IMR-90 (cell line): ENCODE measurements around the gene DUSP22. TPM values are rescaled to one million over a fixed set of nuclear protein-coding genes. Genes with fewer than 3 reads are reported as not detected.

Experiments used
- ATAC-seq: fragments of 200-7000 bp; cut with Tn5 transposase; 2 replicates; pipeline ENCODE4 v1.9.1; 2020; ENCODE audit warnings: low read depth, mild to moderate bottlenecking, moderate library complexity
- BruUV-seq: library from RNA; stranded (reverse); fragments of 400-500 nt; replicated peaks from 2 replicates; lab custom pipeline; 2021; lab: Mats Ljungman, UMichigan
- CTCF ChIA-PET: fragments of 300-600 bp; formaldehyde crosslinking; extraction: SDS; loops from one replicate; lab custom pipeline; 2021; ENCODE audit warnings: antibody characterized with exemption; lab: Yijun Ruan, JAX
- POLR2A ChIA-PET: fragments of 300-600 bp; sonication (Branson Sonifier 250); formaldehyde crosslinking; loops from one replicate; lab custom pipeline; 2022; ENCODE audit warnings: antibody characterized with exemption; ENCODE audit not compliant: unreplicated experiment; lab: Charles Lee
- DNase-seq: peaks from one replicate; pipeline ENCODE4 v3.0.0; 2013
- H2AFZ ChIP-seq: replicated peaks from 2 replicates; pipeline ENCODE3; 2013; ENCODE audit warnings: low read length, mild to moderate bottlenecking; ENCODE audit not compliant: poor library complexity
- H2AK5ac ChIP-seq: 2 replicates; pipeline ENCODE4 v1.6.1; 2013; ENCODE audit warnings: low read depth, low read length, inconsistent platforms
- H2AK9ac ChIP-seq: replicated peaks from 2 replicates; pipeline ENCODE3; 2013; ENCODE audit warnings: mild to moderate bottlenecking, low read depth, low read length, moderate library complexity; ENCODE audit not compliant: poor library complexity
- H2BK120ac ChIP-seq: 2 replicates; pipeline ENCODE4 v1.6.1; 2013; ENCODE audit warnings: low read depth, low read length, inconsistent platforms
- H2BK15ac ChIP-seq: 3 replicates; pipeline ENCODE4 v1.6.1; 2013; ENCODE audit warnings: low read depth, low read length, inconsistent platforms
- H2BK20ac ChIP-seq: 2 replicates; pipeline ENCODE4 v1.6.1; 2013; ENCODE audit warnings: low read depth, mild to moderate bottlenecking, inconsistent platforms, low read length, moderate library complexity
- H2BK5ac ChIP-seq: 2 replicates; pipeline ENCODE4 v1.6.1; 2013; ENCODE audit warnings: mild to moderate bottlenecking, low read depth, low read length, inconsistent platforms; ENCODE audit not compliant: poor library complexity, severe bottlenecking
- H3K14ac ChIP-seq: replicated peaks from 2 replicates; pipeline ENCODE4 v1.6.1; 2013; ENCODE audit warnings: low read depth, low read length, inconsistent platforms
- H3K18ac ChIP-seq: 2 replicates; pipeline ENCODE4 v1.6.1; 2013; ENCODE audit warnings: low read depth, low read length, control low read depth
- H3K23ac ChIP-seq: 2 replicates; pipeline ENCODE4 v1.6.1; 2013; ENCODE audit warnings: low read depth, low read length, inconsistent platforms
- H3K27ac ChIP-seq: 2 replicates; pipeline ENCODE4 v1.5.1; 2013; ENCODE audit warnings: mild to moderate bottlenecking, control low read depth, low read length; ENCODE audit not compliant: insufficient read depth
- H3K27me3 ChIP-seq: 2 replicates; pipeline ENCODE4 v1.6.1; 2013; ENCODE audit warnings: low read length; ENCODE audit not compliant: control insufficient read depth, insufficient read depth
- H3K36me3 ChIP-seq: 2 replicates; pipeline ENCODE4 v1.6.1; 2013; ENCODE audit warnings: low read length, mixed read lengths; ENCODE audit not compliant: control insufficient read depth, insufficient read depth
- H3K4ac ChIP-seq: 2 replicates; pipeline ENCODE4 v1.6.1; 2013; ENCODE audit warnings: low read depth, low read length, inconsistent platforms
- H3K4me1 ChIP-seq: 2 replicates; pipeline ENCODE4 v1.6.1; 2013; ENCODE audit warnings: low read length, mixed read lengths; ENCODE audit not compliant: control insufficient read depth, insufficient read depth
- H3K4me2 ChIP-seq: 2 replicates; pipeline ENCODE4 v1.6.1; 2013; ENCODE audit warnings: low read depth, mild to moderate bottlenecking, control low read depth, low read length, moderate library complexity
- H3K4me3 ChIP-seq: 2 replicates; pipeline ENCODE4 v1.5.1; 2013; ENCODE audit warnings: low read depth, mild to moderate bottlenecking, control low read depth, low read length, moderate library complexity; ENCODE audit not compliant: insufficient read depth
- H3K56ac ChIP-seq: 2 replicates; pipeline ENCODE4 v1.6.1; 2013; ENCODE audit warnings: low read length, inconsistent platforms; ENCODE audit not compliant: insufficient read depth; ENCODE audit errors: extremely low read depth
- H3K79me1 ChIP-seq, 2 experiments: 2 replicates each; pipeline ENCODE4 v1.6.1; 2013; ENCODE audit warnings: low read length in 2 of 2, inconsistent platforms in 1 of 2, low read depth in 1 of 2
- H3K9ac ChIP-seq: 2 replicates; pipeline ENCODE4 v1.6.1; 2013; ENCODE audit warnings: low read depth, low read length, control low read depth
- H3K9me1 ChIP-seq: 2 replicates; pipeline ENCODE4 v1.6.1; 2013; ENCODE audit warnings: low read length, inconsistent platforms; ENCODE audit not compliant: insufficient read depth
- H3K9me3 ChIP-seq: 2 replicates; pipeline ENCODE4 v1.6.1; 2013; ENCODE audit warnings: low read length; ENCODE audit not compliant: control insufficient read depth, insufficient read depth
- H4K20me1 ChIP-seq: 2 replicates; pipeline ENCODE4 v1.6.1; 2013; ENCODE audit warnings: low read length, inconsistent platforms; ENCODE audit not compliant: insufficient read depth
- H4K5ac ChIP-seq: 2 replicates; pipeline ENCODE4 v1.6.1; 2013; ENCODE audit warnings: mild to moderate bottlenecking, low read depth, low read length, control low read depth
- H4K8ac ChIP-seq, 2 experiments: 2 replicates each; pipeline ENCODE4 v1.6.1; 2013; ENCODE audit warnings: low read depth in 2 of 2, low read length in 2 of 2, control low read depth in 1 of 2, inconsistent platforms in 1 of 2
- H4K91ac ChIP-seq: 2 replicates; pipeline ENCODE4 v1.6.1; 2013; ENCODE audit warnings: low read depth, low read length, inconsistent platforms; ENCODE audit not compliant: insufficient read depth
- BHLHE40 ChIP-seq: fragments of 150-350 bp; IDR thresholded peaks from 2 replicates; pipeline ENCODE4 v1.6.1; 2016; ENCODE audit warnings: mild to moderate bottlenecking, low read depth, low read length
- CEBPB ChIP-seq: IDR thresholded peaks from 2 replicates; pipeline ENCODE4 v1.6.1; 2012; ENCODE audit warnings: low read depth, low read length, improper control_type of control experiment
- CHD1 ChIP-seq: IDR thresholded peaks from 2 replicates; pipeline ENCODE4 v1.6.1; 2012; ENCODE audit warnings: low read depth, low read length, improper control_type of control experiment
- CTCF ChIP-seq: conservative IDR thresholded peaks from 2 replicates; pipeline ENCODE4 v1.5.1; 2012; ENCODE audit warnings: mild to moderate bottlenecking, low read depth, low read length, improper control_type of control experiment
- FOS ChIP-seq: fragments of 150-350 bp; IDR thresholded peaks from 2 replicates; pipeline ENCODE4 v1.6.1; 2016; ENCODE audit warnings: low read depth, low read length
- MAZ ChIP-seq: IDR thresholded peaks from 2 replicates; pipeline ENCODE4 v1.6.1; 2012; ENCODE audit warnings: low read depth, mild to moderate bottlenecking, low read length, improper control_type of control experiment, moderate library complexity, borderline replicate concordance
- NFE2L2 ChIP-seq: fragments of 150-350 bp; IDR thresholded peaks from 2 replicates; pipeline ENCODE4 v1.6.1; 2016; ENCODE audit warnings: low read depth, mild to moderate bottlenecking, low read length
- POLR2A ChIP-seq: IDR thresholded peaks from 2 replicates; pipeline ENCODE4 v1.6.1; 2012; ENCODE audit warnings: mild to moderate bottlenecking, low read depth, low read length
- RAD21 ChIP-seq: IDR thresholded peaks from 2 replicates; pipeline ENCODE4 v1.6.1; 2012; ENCODE audit warnings: low read length, improper control_type of control experiment
- RCOR1 ChIP-seq: IDR thresholded peaks from 2 replicates; pipeline ENCODE4 v1.6.1; 2012; ENCODE audit warnings: mild to moderate bottlenecking, low read length, improper control_type of control experiment; ENCODE audit not compliant: insufficient replicate concordance
- RFX5 ChIP-seq: IDR thresholded peaks from 2 replicates; pipeline ENCODE4 v1.8.0; 2012; ENCODE audit warnings: low read depth, mild to moderate bottlenecking, low read length, moderate library complexity
- USF2 ChIP-seq: fragments of 150-350 bp; IDR thresholded peaks from 2 replicates; pipeline ENCODE4 v1.6.1; 2017; ENCODE audit warnings: mild to moderate bottlenecking, antibody characterized with exemption, low read length, low read depth
- WGBS, 2 experiments: methylation state at CpG; one replicate each; pipeline versions ENCODE4 v1.1.5 to v1.1.7; 2013; ENCODE audit warnings: missing lambda C conversion rate in 2 of 2; ENCODE audit not compliant: insufficient read length in 1 of 2; ENCODE audit errors: extremely low coverage in 2 of 2; 5-methylcytosine and 5-hydroxymethylcytosine counted together
- dilution Hi-C: fragments of 300-500 bp; cut with HindIII; formaldehyde crosslinking; loops from one replicate; pipeline ENCODE4 v1.14.3; 2018; ENCODE audit warnings: low sequenced_read_pairs; ENCODE audit not compliant: unreplicated experiment
- in situ Hi-C: fragments of 300-500 bp; cut with MboI; formaldehyde crosslinking; loops from 3 replicates; pipeline ENCODE4 v1.14.3; 2019; ENCODE audit warnings: low sequenced_read_pairs, inconsistent platforms, mixed read lengths
- intact Hi-C: fragments of 100-400 bp; cut with micrococcal nuclease; formaldehyde crosslinking; loops from 2 replicates; pipeline ENCODE4 v1.10.0; 2022
- polyA plus RNA-seq, 3 experiments: library from polyadenylated mRNA; depleted of rRNA; stranded (reverse); fragments of >200 nt; gene quantifications; 2 replicates each; pipeline ENCODE4 v1.2.3, GENCODE V29; 2012; ENCODE audit warnings: low replicate concordance in 1 of 3
- total RNA-seq: library from RNA; depleted of rRNA; stranded (reverse); fragments of >200 nt; gene quantifications from 2 replicates; pipeline ENCODE4 v1.2.3, GENCODE V29; 2012

Gene DUSP22
- total and polyA plus RNA-seq, 2 of the 4 experiments (the other 2 are of a cell fraction): 7.1 to 8.2 TPM

GRCh38 chr6:328924-329323 is 36.6 kb downstream of the DUSP22 start (continued):
- TF ChIP-seq CEBPB: no peak

- Histone ChIP-seq H3K27me3 (no peaks in the 10 kb centered on the region), H2BK120ac (no peak overlapping the region), H2AFZ (peak overlapping the region; percentile 36), H4K5ac (no peak overlapping the region), H3K79me1 (0 out of 4 replicates have a peak, but pooled peaks cover 0 to 3% of the 10 kb centered on the region in 2 experiments), H3K23ac (no peak overlapping the region), H3K27ac (no peak overlapping the region), H3K14ac (no peak overlapping the region), H2BK20ac (no peak overlapping the region), H3K4me2 (no peak overlapping the region), H4K20me1 (no peaks in the 10 kb centered on the region; the same call in 1 of the 2 replicates), H3K56ac (no peak overlapping the region), H3K4ac (no peak overlapping the region), H3K9me3 (peaks cover 2% of the 10 kb centered on the region; the same call in 1 of the 2 replicates), H2BK15ac (no peak overlapping the region), H2BK5ac (no peak overlapping the region), H4K91ac (no peak overlapping the region), H4K8ac (no peak overlapping the region), H3K9ac (no peak overlapping the region), H3K4me3 (no peak overlapping the region), H3K18ac (no peak overlapping the region), H3K36me3 (no peaks in the 10 kb centered on the region), H3K9me1 (no peaks in the 10 kb centered on the region; the same call in 1 of the 2 replicates), H2AK5ac (no peak overlapping the region), H3K4me1 (peaks cover 9% of the 10 kb centered on the region), H2AK9ac (peak overlapping the region; percentile 10)
- ATAC-seq (no peak), DNase-seq (peak; percentile 22)
- WGBS, 2 experiments: 74% methylated on average over 9 of the region's 15 CpGs; no CpG with 5 or more reads in 1 of the 2 experiments
- TF ChIP-seq CHD1 (no peak), RAD21 (no peak), USF2 (no peak), NFE2L2 (no peak), RFX5 (no peak), MAZ (no peak), CTCF (no peak), POLR2A (no peak), RCOR1 (no peak), BHLHE40 (no peak), FOS (no peak)
- no TSS peak for BruUV-seq
- dilution Hi-C loops (no loop called here), intact Hi-C loops (no loop called here), in situ Hi-C loops (no loop called here)
- ChIA-PET POLR2A (no interaction called here), CTCF (interaction anchor here (1.3 kb wide), 1 partner anchor 15 kb away, joined by 5 read pairs; no protein-coding TSS in a partner anchor)
Measured at GRCh38 chr6:329888-330691, 37.8 kb downstream of the DUSP22 start.
